GM23338 (cell line): ENCODE data around the gene ABAT. TPM values are rescaled to one million over a fixed set of nuclear protein-coding genes. Genes with fewer than 3 reads are reported as not detected.

ENCODE experiments used
- ATAC-seq: fragments of 200-7000 bp; cut with Tn5 transposase; 3 replicates; pipeline ENCODE4 v1.9.1; 2020
- DNase-seq: peaks from one replicate; pipeline ENCODE4 v3.0.0-alpha.2; 2015; ENCODE audit warnings: low spot score
- H2AFZ ChIP-seq: fragments of 200-600 bp; sonication (generic); 2 replicates; pipeline ENCODE4 v1.8.0; 2016; ENCODE audit warnings: antibody characterized with exemption, mild to moderate bottlenecking, moderate library complexity
- H3F3A ChIP-seq: fragments of 200-600 bp; sonication (generic); replicated peaks from 2 replicates; pipeline ENCODE4 v1.8.0; 2017; ENCODE audit warnings: antibody characterized with exemption, mixed run types, low read depth
- H3K27ac ChIP-seq: fragments of 200-600 bp; sonication (generic); 2 replicates; pipeline ENCODE4 v1.6.1; 2016; ENCODE audit warnings: low read depth
- H3K27me3 ChIP-seq: fragments of 200-600 bp; sonication (generic); 2 replicates; pipeline ENCODE4 v1.8.0; 2016; ENCODE audit warnings: mild to moderate bottlenecking, mixed run types, moderate library complexity; ENCODE audit not compliant: insufficient read depth
- H3K36me3 ChIP-seq: fragments of 200-600 bp; sonication (generic); 2 replicates; pipeline ENCODE4 v1.8.0; 2016; ENCODE audit warnings: mild to moderate bottlenecking; ENCODE audit not compliant: insufficient read depth
- H3K4me1 ChIP-seq: fragments of 200-600 bp; sonication (generic); 2 replicates; pipeline ENCODE4 v1.8.0; 2016; ENCODE audit warnings: mild to moderate bottlenecking, moderate library complexity; ENCODE audit not compliant: insufficient read depth
- H3K4me2 ChIP-seq: fragments of 200-600 bp; sonication (generic); 2 replicates; pipeline ENCODE4 v1.7.1; 2017; ENCODE audit warnings: mixed run types
- H3K4me3 ChIP-seq: fragments of 200-600 bp; sonication (generic); 2 replicates; pipeline ENCODE4 v1.6.1; 2016; ENCODE audit warnings: mixed run types
- H3K79me2 ChIP-seq: fragments of 200-600 bp; sonication (generic); replicated peaks from 2 replicates; pipeline ENCODE4 v1.8.0; 2017; ENCODE audit warnings: mild to moderate bottlenecking; ENCODE audit not compliant: insufficient read depth
- H3K9me2 ChIP-seq: fragments of 200-600 bp; sonication (generic); 2 replicates; pipeline ENCODE4 v1.8.0; 2017; ENCODE audit not compliant: insufficient read depth
- H4K20me1 ChIP-seq: fragments of 200-600 bp; sonication (generic); replicated peaks from 2 replicates; pipeline ENCODE4 v1.8.0; 2017; ENCODE audit warnings: mild to moderate bottlenecking; ENCODE audit not compliant: insufficient read depth
- H3K27ac Mint-ChIP-seq: 2 replicates; pipeline ENCODE4 v1.8.0; 2020; ENCODE audit warnings: inconsistent platforms, mild to moderate bottlenecking, moderate library complexity, mixed read lengths
- H3K27me3 Mint-ChIP-seq: 3 replicates; pipeline ENCODE4 v1.8.0; 2022; ENCODE audit warnings: low read depth, mild to moderate bottlenecking, moderate library complexity, mixed read lengths, inconsistent platforms; ENCODE audit not compliant: insufficient read depth, poor library complexity
- H3K36me3 Mint-ChIP-seq: 3 replicates; pipeline ENCODE4 v1.8.0; 2021; ENCODE audit warnings: low read depth, mild to moderate bottlenecking, inconsistent platforms, moderate library complexity, mixed read lengths
- H3K4me1 Mint-ChIP-seq: 3 replicates; pipeline ENCODE4 v1.8.0; 2020; ENCODE audit warnings: mild to moderate bottlenecking, inconsistent platforms, mixed read lengths
- H3K4me3 Mint-ChIP-seq: 3 replicates; pipeline ENCODE4 v1.8.0; 2021; ENCODE audit warnings: moderate library complexity, mild to moderate bottlenecking, inconsistent platforms, mixed read lengths
- H3K9me3 Mint-ChIP-seq: 3 replicates; pipeline ENCODE4 v1.8.0; 2020; ENCODE audit warnings: moderate library complexity, mild to moderate bottlenecking, inconsistent platforms, mixed read lengths
- CREB1 ChIP-seq: fragments of 250-450 bp; sonication (Bioruptor Pico); IDR thresholded peaks from 2 replicates; pipeline ENCODE4 v1.5.0; 2020; ENCODE audit warnings: low read depth, mild to moderate bottlenecking, moderate library complexity
- CTCF ChIP-seq, 2 experiments: fragments of 200-600 bp in 1 of 2; sonication (generic) in 1 of 2; conservative IDR thresholded peaks; 2 replicates each; pipeline versions ENCODE4 v1.5.1 to v1.6.1; 2016 to 2017; ENCODE audit warnings: antibody characterized with exemption in 2 of 2, low read depth in 2 of 2, mild to moderate bottlenecking in 2 of 2, moderate library complexity in 1 of 2
- ETS1 ChIP-seq: IDR thresholded peaks from 2 replicates; pipeline ENCODE4 v1.6.1; 2016; ENCODE audit warnings: antibody characterized with exemption
- EZH2 ChIP-seq: fragments of 200-600 bp; sonication (generic); IDR thresholded peaks from one replicate; pipeline ENCODE4 v1.8.0; 2017; ENCODE audit warnings: antibody characterized with exemption, mild to moderate bottlenecking, low read depth; ENCODE audit not compliant: unreplicated experiment
- NANOG ChIP-seq: IDR thresholded peaks from 2 replicates; pipeline ENCODE4 v1.6.1; 2016; ENCODE audit warnings: antibody characterized with exemption, borderline replicate concordance
- POLR2AphosphoS5 ChIP-seq: IDR thresholded peaks from 2 replicates; pipeline ENCODE4 v1.6.1; 2016; ENCODE audit warnings: antibody characterized with exemption, low read depth
- REST ChIP-seq: IDR thresholded peaks from one replicate; pipeline ENCODE4 v1.6.1; 2018; ENCODE audit warnings: antibody characterized with exemption; ENCODE audit not compliant: unreplicated experiment
- STAT1 ChIP-seq: IDR thresholded peaks from one replicate; pipeline ENCODE4 v1.6.1; 2016; ENCODE audit warnings: antibody characterized with exemption; ENCODE audit not compliant: unreplicated experiment
- ZNF114 ChIP-seq: fragments of 250-450 bp; sonication (Bioruptor Pico); IDR thresholded peaks from 2 replicates; pipeline ENCODE4 v1.5.0; 2020; ENCODE audit warnings: mild to moderate bottlenecking, moderate library complexity
- ZNF331 ChIP-seq: fragments of 250-450 bp; sonication (Bioruptor Pico); IDR thresholded peaks from 2 replicates; pipeline ENCODE4 v1.5.0; 2020; ENCODE audit warnings: low read depth, mild to moderate bottlenecking, moderate library complexity
- polyA plus RNA-seq: library from polyadenylated mRNA; unstranded; fragments of >200 nt; fragmentation: Nextera tagmentation; extraction: Ambion mirVana; gene quantifications from 2 replicates; pipeline ENCODE4 v1.2.1, GENCODE V29; 2016
- total RNA-seq: library from RNA; depleted of rRNA; stranded (reverse); fragments of >200 nt; shearing (Covaris generic); gene quantifications from 2 replicates; pipeline ENCODE4 v1.2.3, GENCODE V29; 2014

ABAT gene
- total and polyA plus RNA-seq, 2 experiments from 2014 or later: 4.4 to 8.8 TPM

- TF ChIP-seq NANOG: no peak
- TF ChIP-seq STAT1: no peak
- no peak for TF ChIP-seq POLR2AphosphoS5
- TF ChIP-seq ETS1: no peak
- TF ChIP-seq CTCF (conservative IDR thresholded peaks at IDR 0.05; ENCODE audit: low read depth in 2 of 2): no peak
- TF ChIP-seq ZNF114 (CRISPR knock-in tag): no peak
- no peak for TF ChIP-seq EZH2
These were observed 6.3 kb upstream of the ABAT start (continued) for GRCh38 chr16:8668113-8668512.

GRCh38 chr16:8669481-8669880, 4.9 kb upstream of the ABAT start:
- peaks cover 19% of the 10 kb centered on the region for H3K27me3 Mint-ChIP-seq
- no peaks in the 10 kb centered on the region for H3K79me2 ChIP-seq
- H3K4me3 ChIP-seq: no peak overlapping the region
- H3K36me3 ChIP-seq: no peaks in the 10 kb centered on the region
- H3K27ac Mint-ChIP-seq: no peak overlapping the region
- no peak for DNase-seq
- H4K20me1 ChIP-seq: no peaks in the 10 kb centered on the region; the same call in 1 of the 2 replicates
- no peak overlapping the region for H2AFZ ChIP-seq
- ATAC-seq: no peak
- H3K27me3 ChIP-seq: peaks cover 6% of the 10 kb centered on the region; the same call in 1 of the 2 replicates
- no peaks in the 10 kb centered on the region for H3K9me2 ChIP-seq
- peaks cover 14% of the 10 kb centered on the region for H3K4me1 ChIP-seq
- no peak overlapping the region for H3K4me2 ChIP-seq
- no peak overlapping the region for H3K4me3 Mint-ChIP-seq
- H3K9me3 Mint-ChIP-seq: no peaks in the 10 kb centered on the region
- H3K36me3 Mint-ChIP-seq: no peaks in the 10 kb centered on the region
- H3K4me1 Mint-ChIP-seq: peaks cover 18% of the 10 kb centered on the region; the same call in 2 of the 3 replicates
- H3K27ac ChIP-seq: no peak overlapping the region
- H3F3A ChIP-seq: no peaks in the 10 kb centered on the region
- TF ChIP-seq ZNF114 (CRISPR knock-in tag) (no peak), POLR2AphosphoS5 (no peak), CREB1 (CRISPR knock-in tag) (no peak), REST (no peak), CTCF (conservative IDR thresholded peaks at IDR 0.05; ENCODE audit: low read depth in 2 of 2) (no peak), ZNF331 (CRISPR knock-in tag) (no peak), EZH2 (no peak), NANOG (no peak)
